Endothelial cell of umbilical vein (primary cell): ENCODE measurements around the gene TTN. TPM values are rescaled to one million over a fixed set of nuclear protein-coding genes. Genes with fewer than 3 reads are reported as not detected.

ENCODE experiments used
- BruUV-seq: library from RNA; stranded (reverse); fragments of 400-500 nt; replicated peaks from 2 replicates; lab custom pipeline; 2021; lab: Mats Ljungman, UMichigan
- CTCF ChIA-PET: fragments of 300-600, 350-600 bp; sonication (Branson Sonifier 250); formaldehyde crosslinking; loops from one replicate; lab custom pipeline; 2021; ENCODE audit warnings: antibody characterized with exemption, inconsistent platforms; lab: Charles Lee
- POLR2A ChIA-PET: fragments of 300-600, 350-600 bp; sonication (Branson Sonifier 250); formaldehyde crosslinking; loops from one replicate; lab custom pipeline; 2021; ENCODE audit warnings: antibody characterized with exemption, inconsistent platforms; lab: Charles Lee
- DNase-seq: peaks from one replicate; pipeline ENCODE4 v3.0.0-alpha.2; 2011; ENCODE audit warnings: low read depth, low spot score
- FAIRE-seq: peaks from 2 replicates; lab custom pipeline; 2011; peaks lifted over from hg19 to GRCh38; lab: Jason Lieb, UNC
- H2AFZ ChIP-seq: 2 replicates; pipeline ENCODE4 v1.6.0; 2012; ENCODE audit warnings: low read depth, low read length, control low read depth, inconsistent platforms
- H3K27ac ChIP-seq: 2 replicates; pipeline ENCODE4 v1.5.1; 2011; ENCODE audit warnings: low read depth, mild to moderate bottlenecking, control low read depth, low read length, moderate library complexity; ENCODE audit not compliant: insufficient read depth
- H3K27me3 ChIP-seq, 2 experiments: 2 replicates each; pipeline versions ENCODE4 v1.6.0 to v1.6.1; 2011; ENCODE audit warnings: low read length in 2 of 2, mixed read lengths in 1 of 2; ENCODE audit not compliant: control insufficient read depth in 2 of 2, insufficient read depth in 2 of 2
- H3K36me3 ChIP-seq, 2 experiments: 2 replicates in 1 of 2; 3 replicates in 1 of 2; pipeline ENCODE4 v1.5.1; 2011; ENCODE audit warnings: low read length in 2 of 2, mild to moderate bottlenecking in 1 of 2, moderate library complexity in 1 of 2; ENCODE audit not compliant: control insufficient read depth in 2 of 2, insufficient read depth in 2 of 2; ENCODE audit errors: extremely low read depth in 1 of 2
- H3K4me1 ChIP-seq: 3 replicates; pipeline ENCODE4 v1.5.1; 2011; ENCODE audit warnings: mild to moderate bottlenecking, low read length; ENCODE audit not compliant: control insufficient read depth, insufficient read depth; ENCODE audit errors: extremely low read depth
- H3K4me2 ChIP-seq: 2 replicates; pipeline ENCODE4 v1.6.1; 2011; ENCODE audit warnings: low read length, control low read depth, mixed read lengths; ENCODE audit not compliant: insufficient read depth
- H3K4me3 ChIP-seq, 3 experiments: fragments of 200-600 bp in 1 of 3; sonication (generic), shearing (Covaris generic) in 1 of 3; replicated peaks in 1 of 3; 2 replicates each; pipeline ENCODE4 v1.5.1; 2011 to 2016; ENCODE audit warnings: control low read depth in 3 of 3, low read length in 3 of 3, mild to moderate bottlenecking in 2 of 3, inconsistent platforms in 1 of 3, low read depth in 1 of 3, moderate library complexity in 1 of 3; ENCODE audit not compliant: insufficient read depth in 1 of 3
- H3K79me2 ChIP-seq: 2 replicates; pipeline ENCODE4 v1.6.0; 2012; ENCODE audit warnings: low read length, inconsistent platforms; ENCODE audit not compliant: control insufficient read depth, insufficient read depth
- H3K9ac ChIP-seq: replicated peaks from 2 replicates; pipeline ENCODE3; 2011; ENCODE audit warnings: low read length, control low read depth; ENCODE audit not compliant: insufficient read depth; ENCODE audit errors: extremely low read depth
- H3K9me1 ChIP-seq: replicated peaks from 3 replicates; pipeline ENCODE4 v1.6.0; 2011; ENCODE audit warnings: mild to moderate bottlenecking, low read length; ENCODE audit not compliant: control insufficient read depth, insufficient read depth; ENCODE audit errors: extremely low read depth
- H3K9me3 ChIP-seq: replicated peaks from 2 replicates; pipeline ENCODE4 v1.5.1; 2012; ENCODE audit warnings: low read length, inconsistent platforms; ENCODE audit not compliant: control insufficient read depth, insufficient read depth
- H4K20me1 ChIP-seq: replicated peaks from 2 replicates; pipeline ENCODE3; 2011; ENCODE audit warnings: mild to moderate bottlenecking, low read length; ENCODE audit not compliant: control insufficient read depth, insufficient read depth; ENCODE audit errors: extremely low read depth
- EZH2 ChIP-seq: IDR thresholded peaks from 2 replicates; pipeline ENCODE4 v1.6.1; 2012; ENCODE audit warnings: borderline replicate concordance, low read depth, mild to moderate bottlenecking, moderate library complexity, low read length, inconsistent platforms; ENCODE audit not compliant: severe bottlenecking
- FOS ChIP-seq: IDR thresholded peaks from 2 replicates; pipeline ENCODE4 v1.6.1; 2011; ENCODE audit warnings: mild to moderate bottlenecking, low read length, moderate library complexity, borderline replicate concordance; ENCODE audit not compliant: insufficient read depth
- GATA2 ChIP-seq: IDR thresholded peaks from 2 replicates; pipeline ENCODE4 v1.7.0; 2011; ENCODE audit warnings: low read depth, mild to moderate bottlenecking, moderate library complexity, mixed read lengths, low read length; ENCODE audit not compliant: insufficient read length, insufficient read depth
- JUN ChIP-seq: IDR thresholded peaks from 2 replicates; pipeline ENCODE4 v1.6.1; 2011; ENCODE audit warnings: borderline replicate concordance, low read depth; ENCODE audit not compliant: insufficient read length, insufficient read depth
- MYC ChIP-seq: IDR thresholded peaks from one replicate; pipeline ENCODE4 v1.6.1; 2011; ENCODE audit warnings: mild to moderate bottlenecking, low read depth, low read length
- POLR2A ChIP-seq: IDR thresholded peaks from 2 replicates; pipeline ENCODE4 v1.6.1; 2012; ENCODE audit warnings: low read depth, mild to moderate bottlenecking, control low read depth, low read length
- POLR2AphosphoS5 ChIP-seq: IDR thresholded peaks from 2 replicates; pipeline ENCODE4 v1.6.1; 2012; ENCODE audit warnings: low read depth, mild to moderate bottlenecking, control low read depth, low read length, moderate library complexity; ENCODE audit not compliant: insufficient read depth
- dilution Hi-C: fragments of 300-500 bp; cut with MboI; formaldehyde crosslinking; loops from one replicate; pipeline ENCODE4 v1.15.0; 2019; ENCODE audit warnings: low sequenced_read_pairs; ENCODE audit not compliant: extremely low pct_ligation_motif_present
- intact Hi-C: fragments of 100-400 bp; cut with micrococcal nuclease; formaldehyde crosslinking; loops from one replicate; pipeline ENCODE4 v1.10.0; 2022
- polyA plus RNA-seq, 4 experiments: library from polyadenylated mRNA; depleted of rRNA in 3 of 4; stranded (reverse) in 3 of 4; unstranded in 1 of 4; fragments of >200 nt; gene quantifications; 2 replicates each; pipeline versions ENCODE4 v1.2.1 to v1.2.3, GENCODE V29; 2011 to 2012; ENCODE audit warnings: missing spikeins in 1 of 4
- total RNA-seq: library from RNA; stranded (reverse); gene quantifications from 2 replicates; pipeline ENCODE4 v1.2.3, GENCODE V29; 2021

TTN gene
- total and polyA plus RNA-seq, 2 donors (not counting 3 experiments of a cell fraction or from before 2014, with no cell fraction given): 0.11 to 0.49 TPM

GRCh38 chr2:178689808-178690207, 117.4 kb downstream of the TTN start:
- Histone ChIP-seq H3K27ac (no peak overlapping the region), H3K9me1 (no peaks in the 10 kb centered on the region), H4K20me1 (no peaks in the 10 kb centered on the region), H3K79me2 (no peaks in the 10 kb centered on the region), H3K4me1 (no peaks in the 10 kb centered on the region), H3K36me3 (no peaks in the 10 kb centered on the region), H3K4me3 (no peak overlapping the region), H3K9ac (no peak overlapping the region), H3K9me3 (no peaks in the 10 kb centered on the region), H3K4me2 (no peak overlapping the region), H3K27me3 (peaks cover 0 to 8% of the 10 kb centered on the region in 2 experiments), H2AFZ (no peak overlapping the region)
- TF ChIP-seq GATA2 (no peak), MYC (no peak), JUN (no peak), POLR2AphosphoS5 (no peak)
- FAIRE-seq (no peak), DNase-seq (no peak)
- intact Hi-C loops (no loop called here), dilution Hi-C loops (no loop called here)
- ChIA-PET POLR2A (no interaction called here), CTCF (interaction anchor here (6.9 kb wide), 1 partner anchor 12 kb away, joined by 65 read pairs; no protein-coding TSS in a partner anchor)
- BruUV-seq: no TSS peak

DNA sequence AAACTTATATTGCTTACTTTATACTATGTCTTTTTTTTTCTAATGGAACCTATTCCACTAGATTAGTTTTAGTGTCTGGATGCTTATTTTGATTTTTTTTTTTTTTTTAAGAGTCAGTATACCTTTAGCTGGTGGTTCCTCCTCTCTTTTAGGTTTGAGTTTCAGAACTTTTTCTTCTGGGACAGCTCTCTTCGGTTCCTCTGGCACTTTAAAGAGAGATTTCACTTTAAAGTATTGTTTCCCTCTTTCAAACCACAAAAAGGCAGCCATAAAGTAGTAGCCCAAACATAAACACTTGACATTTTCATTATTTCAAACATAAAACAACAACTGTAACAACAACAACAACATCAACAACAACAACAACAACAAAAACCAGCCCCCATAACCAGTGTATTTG, 123.3 kb downstream of the TTN start:
- TF ChIP-seq GATA2: no peak
- no peak for TF ChIP-seq MYC
- no peak for TF ChIP-seq FOS
- TF ChIP-seq EZH2: no peak
- no peak for TF ChIP-seq POLR2A
- TF ChIP-seq JUN: no peak

More for the DNA sequence above, 123.3 kb downstream of the TTN start:
- Histone ChIP-seq H3K9me1 (no peaks in the 10 kb centered on the region), H4K20me1 (no peaks in the 10 kb centered on the region), H3K79me2 (no peaks in the 10 kb centered on the region), H3K27ac (no peak overlapping the region), H3K27me3 (no peaks in the 10 kb centered on the region), H3K4me3 (no peak overlapping the region), H3K36me3 (no peaks in the 10 kb centered on the region), H2AFZ (no peak overlapping the region), H3K9ac (no peak overlapping the region), H3K4me2 (no peak overlapping the region), H3K9me3 (no peaks in the 10 kb centered on the region), H3K4me1 (no peaks in the 10 kb centered on the region)
- POLR2A ChIA-PET: no interaction called here
- DNase-seq: no peak
- CTCF ChIA-PET: interaction anchor here (1.2 kb wide), 1 partner anchor 17 kb away, joined by 7 read pairs; no protein-coding TSS in a partner anchor
- BruUV-seq: no TSS peak
- dilution Hi-C loops (no loop called here), intact Hi-C loops (no loop called here)
- FAIRE-seq: no peak
